GM21367 (cell line): ENCODE measurements around the gene AEBP2.
A peak's percentile ranks its signal among the peaks of the same experiment; 100 is the strongest.

ENCODE experiments used
- ATAC-seq: cut with Tn5 transposase; IDR thresholded peaks from one replicate; pipeline ENCODE4 v1.9.1; 2021; ENCODE audit not compliant: unreplicated experiment

AEBP2 gene

DNA sequence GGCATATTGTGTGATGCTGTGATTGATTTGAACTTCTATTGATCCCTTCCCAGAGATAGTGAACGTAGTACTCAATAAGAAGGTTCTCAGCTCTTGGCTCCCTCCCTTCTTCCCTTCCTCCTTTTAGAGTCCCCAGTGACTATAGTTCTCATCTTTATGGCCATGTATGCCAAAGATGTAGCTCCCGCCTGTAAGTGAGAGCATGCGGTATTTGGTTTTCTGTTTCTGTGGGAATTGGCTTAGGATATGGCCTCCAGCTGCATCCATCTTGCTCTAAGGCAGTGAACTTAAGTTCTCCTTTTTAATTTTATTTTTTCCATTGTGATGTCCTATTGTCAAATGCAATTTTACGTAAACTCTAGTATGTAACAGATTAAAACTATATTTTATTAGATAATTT lies 109.5 kb downstream of the AEBP2 start:
- no peak for ATAC-seq

DNA sequence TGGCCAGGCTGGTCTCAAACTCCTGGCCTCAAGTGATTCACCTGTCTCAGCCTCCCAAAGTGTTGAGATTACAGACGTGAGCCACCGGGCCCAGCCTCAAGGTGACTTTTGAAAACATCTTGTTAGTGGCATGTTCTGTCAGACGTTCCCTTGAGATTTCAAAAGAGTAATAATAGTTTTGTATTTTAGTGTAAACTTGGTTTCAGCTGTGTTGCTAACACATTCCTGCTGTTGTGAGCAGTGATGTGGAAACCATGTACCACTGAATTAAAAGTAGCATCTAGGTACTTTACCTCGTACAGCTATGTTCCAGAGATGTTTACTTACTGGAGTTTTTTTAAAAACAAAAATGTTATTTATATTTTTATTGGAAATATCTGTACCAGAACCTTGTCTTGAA lies 111.3 kb downstream of the AEBP2 start:
- ATAC-seq = no peak

DNA sequence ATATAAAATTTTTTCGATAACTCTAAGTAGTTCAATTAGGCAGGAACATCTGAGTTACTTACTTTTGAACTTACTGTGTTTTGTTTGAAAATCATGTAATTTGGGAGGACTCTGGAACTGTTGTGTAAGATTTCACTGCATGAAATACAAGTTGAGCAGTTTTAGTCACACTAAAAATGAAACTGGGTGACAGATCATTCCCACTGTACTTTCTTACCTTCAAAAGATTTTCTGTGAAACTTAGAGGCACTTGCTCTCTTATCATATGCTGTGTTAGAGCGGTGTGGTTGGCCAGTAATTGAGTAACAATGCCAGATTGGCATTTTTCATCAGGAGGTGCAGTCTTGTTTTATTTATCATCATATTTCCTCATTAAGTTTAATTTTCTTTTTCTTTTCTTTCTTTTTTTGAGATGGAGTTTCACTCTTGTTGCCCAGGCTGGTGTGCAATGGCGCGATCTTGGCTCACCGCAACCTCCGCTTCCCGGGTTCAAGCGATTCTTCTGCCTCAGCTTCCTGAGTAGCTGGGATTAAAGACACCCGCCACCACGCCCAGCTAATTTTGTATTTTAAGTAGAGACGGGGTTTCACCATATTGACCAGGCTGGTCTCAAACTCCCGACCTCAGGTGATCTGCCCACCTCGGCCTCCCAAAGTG lies 113.3 kb downstream of the AEBP2 start:
- ATAC-seq = peak; percentile 84

DNA sequence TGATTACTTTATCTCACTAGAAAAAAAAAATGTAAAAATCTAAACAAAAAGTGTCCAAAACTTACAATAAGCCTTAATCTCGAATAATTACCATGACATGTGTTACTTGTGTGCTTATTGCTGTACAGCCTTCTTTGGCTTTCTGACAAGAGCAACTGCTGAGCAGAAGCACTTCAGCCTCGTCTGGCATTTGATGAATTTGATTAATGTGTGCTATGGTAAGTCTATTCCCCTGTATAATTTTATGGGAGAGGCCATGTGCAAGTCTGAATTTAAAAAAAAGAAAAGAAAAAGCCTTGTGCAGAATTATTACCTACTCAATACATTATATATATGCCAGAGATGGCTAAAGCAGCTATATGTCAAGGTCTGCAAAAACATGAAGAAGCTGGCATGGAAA lies 113.9 kb downstream of the AEBP2 start:
- ATAC-seq = no peak

DNA sequence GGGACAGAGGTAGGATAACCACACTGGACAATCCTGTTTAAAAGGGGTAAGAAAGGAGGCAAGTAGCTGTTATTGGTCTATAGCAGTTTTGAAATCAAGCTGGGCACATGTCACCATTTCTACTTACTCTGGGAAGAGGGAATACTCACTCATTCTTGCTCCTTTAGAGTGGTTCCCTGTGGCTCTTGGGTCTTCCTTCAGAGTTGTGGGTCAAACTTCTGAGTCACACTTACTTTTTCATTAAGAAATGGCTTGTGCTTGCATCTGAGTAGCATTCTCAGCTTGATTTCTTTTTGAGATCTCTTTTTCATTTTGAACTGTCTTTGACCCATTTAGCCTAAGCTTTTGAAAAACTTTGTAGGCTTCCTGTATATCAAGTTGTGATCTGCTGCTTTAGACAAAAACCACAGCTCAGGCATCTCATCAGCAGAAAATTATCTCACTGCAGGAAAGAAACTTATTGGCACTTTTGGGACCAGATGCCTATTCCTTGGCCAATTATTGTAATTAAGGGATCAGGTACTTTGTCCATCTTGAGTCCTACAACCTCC lies 122.2 kb downstream of the AEBP2 start:
- ATAC-seq = no peak
